Peyer's patch (tissue), 4 donors: Measurements from ENCODE around the gene RPL38.
A peak's percentile ranks its signal among the peaks of the same experiment; 100 is the strongest.

Source experiments
- POLR2A ChIP-seq, 2 donors: fragments of 450-650 bp; IDR thresholded peaks; one replicate each; pipeline ENCODE4 v1.5.1; 2017; ENCODE audit warnings: antibody characterized with exemption in 2 of 2, mild to moderate bottlenecking in 2 of 2, moderate library complexity in 2 of 2
- TF ChIP-seq, protein P1 (sequence below), 6 experiments: fragments of 450-650 bp in 4 of 6; fragments of 200-600 bp in 2 of 6; sonication (generic) in 1 of 6; IDR thresholded peaks; one replicate each; pipeline ENCODE4 v1.5.1; 2017 to 2019; ENCODE audit warnings: antibody characterized with exemption in 6 of 6, mild to moderate bottlenecking in 3 of 6, moderate library complexity in 1 of 6

DNA sequence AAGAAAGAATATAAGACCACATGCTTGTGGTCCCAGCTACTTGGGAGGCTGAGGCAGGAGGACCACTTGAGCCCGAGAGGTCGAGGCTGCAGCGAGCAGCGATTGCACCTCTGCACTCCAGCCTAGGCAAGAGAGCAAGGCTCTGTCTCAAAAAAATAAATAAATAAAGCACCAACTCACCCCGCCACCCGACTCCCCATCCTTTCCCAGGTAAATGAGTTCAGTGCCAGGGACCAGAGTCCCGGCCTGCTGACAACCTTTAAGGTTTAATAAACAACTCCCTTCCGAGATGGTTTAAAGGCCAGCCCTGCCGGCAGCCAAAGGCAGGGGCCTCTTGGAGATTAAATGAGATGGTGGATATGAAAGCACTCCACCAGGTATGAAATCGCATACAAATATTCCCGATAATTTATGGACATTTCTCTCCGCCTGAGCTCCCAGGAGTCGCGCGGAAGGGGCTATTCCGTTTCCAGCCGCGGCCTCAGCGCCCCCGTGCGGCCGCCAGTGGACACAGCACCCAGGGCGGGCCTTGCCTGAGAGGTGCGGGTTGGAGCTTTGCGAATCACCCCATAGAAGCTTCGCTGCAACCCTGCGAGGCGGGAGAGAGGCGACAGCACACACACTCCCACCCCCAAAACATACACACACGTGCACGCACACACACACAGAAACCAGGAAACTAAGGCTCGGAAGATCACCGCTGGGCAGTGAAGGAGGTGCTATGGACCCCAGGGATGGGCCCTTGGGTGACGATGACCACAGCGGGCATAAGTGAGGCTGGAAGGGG lies 4.0 kb upstream of the RPL38 start:
- no peak for TF ChIP-seq POLR2A (IDR thresholded peaks at IDR 0.05)
- TF ChIP-seq, protein P1, sequence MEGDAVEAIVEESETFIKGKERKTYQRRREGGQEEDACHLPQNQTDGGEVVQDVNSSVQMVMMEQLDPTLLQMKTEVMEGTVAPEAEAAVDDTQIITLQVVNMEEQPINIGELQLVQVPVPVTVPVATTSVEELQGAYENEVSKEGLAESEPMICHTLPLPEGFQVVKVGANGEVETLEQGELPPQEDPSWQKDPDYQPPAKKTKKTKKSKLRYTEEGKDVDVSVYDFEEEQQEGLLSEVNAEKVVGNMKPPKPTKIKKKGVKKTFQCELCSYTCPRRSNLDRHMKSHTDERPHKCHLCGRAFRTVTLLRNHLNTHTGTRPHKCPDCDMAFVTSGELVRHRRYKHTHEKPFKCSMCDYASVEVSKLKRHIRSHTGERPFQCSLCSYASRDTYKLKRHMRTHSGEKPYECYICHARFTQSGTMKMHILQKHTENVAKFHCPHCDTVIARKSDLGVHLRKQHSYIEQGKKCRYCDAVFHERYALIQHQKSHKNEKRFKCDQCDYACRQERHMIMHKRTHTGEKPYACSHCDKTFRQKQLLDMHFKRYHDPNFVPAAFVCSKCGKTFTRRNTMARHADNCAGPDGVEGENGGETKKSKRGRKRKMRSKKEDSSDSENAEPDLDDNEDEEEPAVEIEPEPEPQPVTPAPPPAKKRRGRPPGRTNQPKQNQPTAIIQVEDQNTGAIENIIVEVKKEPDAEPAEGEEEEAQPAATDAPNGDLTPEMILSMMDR (IDR thresholded peaks at IDR 0.05): peak; percentile 74 to 91 (median 88)
